ENCODE data around the gene TNKS1BP1. TPM values are rescaled to one million over a fixed set of nuclear protein-coding genes. Genes with fewer than 3 reads are reported as not detected.

Gene TNKS1BP1
- total RNA-seq, 1 experiment from 2014 or later, result 198 TPM

DNA sequence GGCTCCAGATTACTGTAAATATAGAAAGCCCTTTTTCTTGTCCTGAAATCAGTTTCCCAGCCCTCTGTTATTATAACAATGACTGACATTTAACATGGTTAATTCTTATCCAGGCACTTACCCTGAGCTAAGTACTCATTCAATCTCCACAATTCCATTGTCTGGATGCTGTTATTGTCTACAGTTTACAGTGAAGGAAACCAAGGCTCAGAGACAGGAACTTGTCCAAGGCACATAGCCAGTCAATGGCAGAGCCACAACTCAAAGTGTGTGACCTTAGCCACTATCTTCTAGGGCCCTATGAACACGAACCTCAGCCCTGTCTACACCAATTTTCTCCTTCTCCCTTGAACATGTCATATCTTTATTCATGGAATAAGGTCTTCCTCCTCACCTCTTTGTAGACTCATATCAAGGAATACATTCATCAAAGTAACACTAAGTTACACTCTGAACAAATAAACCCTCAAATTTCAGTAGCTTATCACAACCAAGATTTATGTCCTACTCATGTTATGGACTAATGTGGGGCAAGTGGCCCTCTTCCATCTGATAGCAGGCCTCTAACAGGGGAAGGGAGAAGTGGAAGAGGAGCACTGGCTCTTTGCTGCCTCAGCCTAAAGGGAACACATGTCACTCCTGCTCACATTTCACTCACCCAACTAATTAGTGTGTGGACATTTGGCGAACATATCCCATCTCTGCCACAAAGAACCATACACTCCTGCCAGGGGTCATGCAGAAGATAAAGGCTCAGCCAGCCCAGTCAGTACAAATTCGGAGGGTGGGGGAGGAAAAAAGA, 48.4 kb downstream of the TNKS1BP1 start:
- Mint-ChIP-seq H3K36me3 (ENCODE audit: insufficient read depth, unreplicated experiment) (no peaks in the 10 kb centered on the region), H3K9me3 (ENCODE audit: unreplicated experiment) (peaks cover 14% of the 10 kb centered on the region), H3K4me1 (ENCODE audit: insufficient read depth, unreplicated experiment) (peaks cover 44% of the 10 kb centered on the region), H3K4me3 (ENCODE audit: unreplicated experiment) (no peak overlapping the region), H3K27me3 (ENCODE audit: insufficient read depth, unreplicated experiment) (no peaks in the 10 kb centered on the region), H3K27ac (ENCODE audit: low read depth, unreplicated experiment) (peak overlapping the region; percentile 83)
- intact Hi-C loops (cut with micrococcal nuclease), result no loop called here
- DNase-seq (ENCODE audit: unreplicated experiment), result no peak
- BruUV-seq (replicated peaks), result no TSS peak
- ChIA-PET POLR2A (interaction anchor here (0.5 to 6.3 kb wide), 12 partner anchors 13 to 435 kb away, joined by 3 to 93 read pairs (median 7); partner anchors contain the start of gene TNKS1BP1), CTCF (interaction anchor here (0.6 to 4.6 kb wide), 14 partner anchors 9 to 436 kb away, joined by 3 to 35 read pairs (median 4); no protein-coding TSS in a partner anchor)
- TF ChIP-seq, protein P1, sequence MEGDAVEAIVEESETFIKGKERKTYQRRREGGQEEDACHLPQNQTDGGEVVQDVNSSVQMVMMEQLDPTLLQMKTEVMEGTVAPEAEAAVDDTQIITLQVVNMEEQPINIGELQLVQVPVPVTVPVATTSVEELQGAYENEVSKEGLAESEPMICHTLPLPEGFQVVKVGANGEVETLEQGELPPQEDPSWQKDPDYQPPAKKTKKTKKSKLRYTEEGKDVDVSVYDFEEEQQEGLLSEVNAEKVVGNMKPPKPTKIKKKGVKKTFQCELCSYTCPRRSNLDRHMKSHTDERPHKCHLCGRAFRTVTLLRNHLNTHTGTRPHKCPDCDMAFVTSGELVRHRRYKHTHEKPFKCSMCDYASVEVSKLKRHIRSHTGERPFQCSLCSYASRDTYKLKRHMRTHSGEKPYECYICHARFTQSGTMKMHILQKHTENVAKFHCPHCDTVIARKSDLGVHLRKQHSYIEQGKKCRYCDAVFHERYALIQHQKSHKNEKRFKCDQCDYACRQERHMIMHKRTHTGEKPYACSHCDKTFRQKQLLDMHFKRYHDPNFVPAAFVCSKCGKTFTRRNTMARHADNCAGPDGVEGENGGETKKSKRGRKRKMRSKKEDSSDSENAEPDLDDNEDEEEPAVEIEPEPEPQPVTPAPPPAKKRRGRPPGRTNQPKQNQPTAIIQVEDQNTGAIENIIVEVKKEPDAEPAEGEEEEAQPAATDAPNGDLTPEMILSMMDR (IDR thresholded peaks at IDR 0.05; ENCODE audit: unreplicated experiment), result no peak

DNA sequence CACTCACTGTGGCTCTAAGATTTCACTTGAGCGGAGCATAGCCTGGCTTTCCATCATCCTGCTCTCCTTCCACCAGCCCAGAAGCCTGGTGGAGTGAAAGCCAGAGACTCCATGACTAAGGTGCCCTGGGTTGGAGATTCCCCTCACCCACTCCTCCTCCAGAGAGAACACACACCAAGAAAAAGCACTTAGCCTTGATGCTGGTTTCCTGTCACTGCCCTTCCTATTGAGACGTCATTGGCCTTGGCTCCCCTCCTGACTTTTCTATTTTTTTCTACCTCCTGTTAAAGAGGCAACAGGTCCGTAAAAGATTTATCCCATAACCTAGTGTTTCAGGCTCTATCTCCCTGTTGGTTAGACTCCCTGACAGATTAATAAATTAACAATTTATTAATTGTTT, 49.2 kb downstream of the TNKS1BP1 start:
- ChIA-PET POLR2A (interaction anchor here (6.3 kb wide), 1 partner anchor 18 kb away, joined by 93 read pairs; no protein-coding TSS in a partner anchor), CTCF (interaction anchor here (0.6 to 3.5 kb wide), 4 partner anchors 26 to 434 kb away, joined by 3 to 33 read pairs (median 12); no protein-coding TSS in a partner anchor)
- Mint-ChIP-seq H3K36me3 (ENCODE audit: insufficient read depth, unreplicated experiment) (no peaks in the 10 kb centered on the region), H3K27ac (ENCODE audit: low read depth, unreplicated experiment) (no peak overlapping the region), H3K9me3 (ENCODE audit: unreplicated experiment) (peaks cover 10% of the 10 kb centered on the region), H3K27me3 (ENCODE audit: insufficient read depth, unreplicated experiment) (no peaks in the 10 kb centered on the region), H3K4me1 (ENCODE audit: insufficient read depth, unreplicated experiment) (peaks cover 41% of the 10 kb centered on the region), H3K4me3 (ENCODE audit: unreplicated experiment) (no peak overlapping the region)
- TF ChIP-seq, protein P1 (IDR thresholded peaks at IDR 0.05; ENCODE audit: unreplicated experiment), result no peak
- BruUV-seq (replicated peaks), result no TSS peak
- intact Hi-C loops (cut with micrococcal nuclease), result no loop called here
- no peak for DNase-seq (ENCODE audit: unreplicated experiment)

DNA sequence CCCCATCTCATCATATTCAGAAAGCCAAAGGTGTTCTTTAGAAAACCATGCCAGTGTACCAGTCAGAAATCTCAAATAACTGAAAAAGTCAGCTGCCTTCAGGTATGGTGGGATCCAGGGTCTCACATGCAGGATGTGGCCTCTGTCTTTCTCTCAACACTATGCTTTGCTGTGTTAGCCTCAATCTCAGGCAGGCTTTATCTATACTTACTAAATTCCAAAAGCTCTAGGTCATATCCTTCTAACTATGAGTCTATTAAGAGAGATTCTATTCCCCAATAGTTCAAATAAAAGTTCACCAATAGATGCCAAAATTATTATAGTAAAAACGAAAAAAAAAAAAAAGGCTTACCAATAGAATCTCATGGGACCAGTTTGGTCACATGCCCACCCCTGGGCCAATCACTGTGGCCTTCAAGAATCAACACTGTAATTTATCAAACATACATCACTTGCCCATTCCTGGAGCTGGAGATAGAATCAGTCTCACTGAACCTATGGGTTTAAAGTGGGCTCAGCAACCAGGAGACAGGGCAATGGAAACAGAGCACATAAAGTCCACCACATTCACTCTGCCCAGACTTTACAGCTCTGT, 49.8 kb downstream of the TNKS1BP1 start:
- Mint-ChIP-seq H3K27me3 (ENCODE audit: insufficient read depth, unreplicated experiment) (no peaks in the 10 kb centered on the region), H3K4me1 (ENCODE audit: insufficient read depth, unreplicated experiment) (peaks cover 37% of the 10 kb centered on the region), H3K9me3 (ENCODE audit: unreplicated experiment) (peaks cover 8% of the 10 kb centered on the region), H3K4me3 (ENCODE audit: unreplicated experiment) (no peak overlapping the region), H3K27ac (ENCODE audit: low read depth, unreplicated experiment) (no peak overlapping the region), H3K36me3 (ENCODE audit: insufficient read depth, unreplicated experiment) (no peaks in the 10 kb centered on the region)
- ChIA-PET CTCF (interaction anchor here (2.1 to 3.5 kb wide), 3 partner anchors 23 to 434 kb away, joined by 7 to 33 read pairs (median 17); no protein-coding TSS in a partner anchor), POLR2A (interaction anchor here (1.3 to 6.3 kb wide), 2 partner anchors 18 to 19 kb away, joined by 7 to 93 read pairs; no protein-coding TSS in a partner anchor)
- TF ChIP-seq, protein P1 (IDR thresholded peaks at IDR 0.05; ENCODE audit: unreplicated experiment), result no peak
- intact Hi-C loops (cut with micrococcal nuclease), result no loop called here
- no peak for DNase-seq (ENCODE audit: unreplicated experiment)
- no TSS peak for BruUV-seq (replicated peaks)

Data from MCF 10A (cell line).